ENCODE results near the gene RNU6-9.

The RNU6-9 gene

DNA sequence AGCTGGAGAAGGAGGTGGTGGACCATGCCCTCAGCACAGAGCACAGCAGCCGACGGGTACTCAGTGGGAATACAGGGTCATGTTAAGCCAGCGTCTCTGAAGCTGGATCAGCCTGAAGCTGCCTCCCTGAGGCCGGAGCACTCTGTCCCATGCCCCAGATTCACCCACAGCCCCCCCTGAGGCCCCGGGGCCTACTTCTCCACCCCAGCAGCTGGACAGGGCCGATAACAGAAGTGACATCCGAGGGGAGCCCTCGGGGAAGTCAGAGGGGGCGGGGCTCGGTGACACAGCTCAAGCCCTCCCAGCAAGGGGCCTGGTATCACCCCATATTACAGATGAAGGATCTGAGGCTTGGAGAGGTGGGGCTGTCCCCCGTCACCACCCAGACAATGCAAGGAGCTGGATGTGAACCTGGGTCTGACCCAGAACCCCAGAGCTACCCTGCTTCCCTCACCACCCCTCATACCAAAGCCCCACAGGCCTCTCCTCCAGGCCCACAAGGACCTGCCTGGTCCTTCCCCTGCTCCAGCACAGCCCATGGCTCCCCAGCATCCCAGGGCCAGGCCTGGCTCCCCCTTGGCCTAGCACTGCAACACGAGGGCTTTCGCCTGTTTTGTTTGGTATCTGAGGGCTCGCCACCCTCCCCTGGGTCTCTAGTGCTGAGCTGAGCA lies 14.0 kb downstream of the RNU6-9 start:
- Histone ChIP-seq H3K4me3 (ENCODE audit: low read depth in 1 of 2, low read length in 2 of 2) (no peak overlapping the region), H3K36me3 (ENCODE audit: insufficient read depth, low read length) (no peaks in the 10 kb centered on the region; the same call in 1 of the 2 replicates), H3K9ac (ENCODE audit: low read depth, low read length) (no peak overlapping the region), H3K9me3 (ENCODE audit: insufficient read depth, low read length, severe bottlenecking) (no peaks in the 10 kb centered on the region), H3K4me1 (ENCODE audit: insufficient read depth, low read length) (peaks cover 4% of the 10 kb centered on the region; the same call in 1 of the 2 replicates), H3K79me2 (ENCODE audit: insufficient read depth, low read length) (peaks cover 46% of the 10 kb centered on the region), H3K27ac (ENCODE audit: low read length) (no peak overlapping the region), H2AFZ (ENCODE audit: low read depth, low read length) (no peak overlapping the region), H4K20me1 (ENCODE audit: insufficient read depth, low read length) (peaks cover 21% of the 10 kb centered on the region), H3K4me2 (ENCODE audit: insufficient read depth, low read length) (no peak overlapping the region; the same call in 1 of the 2 replicates), H3K27me3 (ENCODE audit: insufficient read depth, low read length, poor library complexity) (no peaks in the 10 kb centered on the region)
- DNase-seq (no peak), ATAC-seq (ENCODE audit: insufficient read depth, low read depth) (no peak)
- TF ChIP-seq EZH2 (IDR thresholded peaks at IDR 0.05; ENCODE audit: borderline replicate concordance, low read depth, low read length, severe bottlenecking): no peak
- TF ChIP-seq, protein P1, sequence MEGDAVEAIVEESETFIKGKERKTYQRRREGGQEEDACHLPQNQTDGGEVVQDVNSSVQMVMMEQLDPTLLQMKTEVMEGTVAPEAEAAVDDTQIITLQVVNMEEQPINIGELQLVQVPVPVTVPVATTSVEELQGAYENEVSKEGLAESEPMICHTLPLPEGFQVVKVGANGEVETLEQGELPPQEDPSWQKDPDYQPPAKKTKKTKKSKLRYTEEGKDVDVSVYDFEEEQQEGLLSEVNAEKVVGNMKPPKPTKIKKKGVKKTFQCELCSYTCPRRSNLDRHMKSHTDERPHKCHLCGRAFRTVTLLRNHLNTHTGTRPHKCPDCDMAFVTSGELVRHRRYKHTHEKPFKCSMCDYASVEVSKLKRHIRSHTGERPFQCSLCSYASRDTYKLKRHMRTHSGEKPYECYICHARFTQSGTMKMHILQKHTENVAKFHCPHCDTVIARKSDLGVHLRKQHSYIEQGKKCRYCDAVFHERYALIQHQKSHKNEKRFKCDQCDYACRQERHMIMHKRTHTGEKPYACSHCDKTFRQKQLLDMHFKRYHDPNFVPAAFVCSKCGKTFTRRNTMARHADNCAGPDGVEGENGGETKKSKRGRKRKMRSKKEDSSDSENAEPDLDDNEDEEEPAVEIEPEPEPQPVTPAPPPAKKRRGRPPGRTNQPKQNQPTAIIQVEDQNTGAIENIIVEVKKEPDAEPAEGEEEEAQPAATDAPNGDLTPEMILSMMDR (IDR thresholded peaks at IDR 0.05; ENCODE audit: borderline replicate concordance, extremely low read depth, low read length, poor library complexity, severe bottlenecking): no peak

DNA sequence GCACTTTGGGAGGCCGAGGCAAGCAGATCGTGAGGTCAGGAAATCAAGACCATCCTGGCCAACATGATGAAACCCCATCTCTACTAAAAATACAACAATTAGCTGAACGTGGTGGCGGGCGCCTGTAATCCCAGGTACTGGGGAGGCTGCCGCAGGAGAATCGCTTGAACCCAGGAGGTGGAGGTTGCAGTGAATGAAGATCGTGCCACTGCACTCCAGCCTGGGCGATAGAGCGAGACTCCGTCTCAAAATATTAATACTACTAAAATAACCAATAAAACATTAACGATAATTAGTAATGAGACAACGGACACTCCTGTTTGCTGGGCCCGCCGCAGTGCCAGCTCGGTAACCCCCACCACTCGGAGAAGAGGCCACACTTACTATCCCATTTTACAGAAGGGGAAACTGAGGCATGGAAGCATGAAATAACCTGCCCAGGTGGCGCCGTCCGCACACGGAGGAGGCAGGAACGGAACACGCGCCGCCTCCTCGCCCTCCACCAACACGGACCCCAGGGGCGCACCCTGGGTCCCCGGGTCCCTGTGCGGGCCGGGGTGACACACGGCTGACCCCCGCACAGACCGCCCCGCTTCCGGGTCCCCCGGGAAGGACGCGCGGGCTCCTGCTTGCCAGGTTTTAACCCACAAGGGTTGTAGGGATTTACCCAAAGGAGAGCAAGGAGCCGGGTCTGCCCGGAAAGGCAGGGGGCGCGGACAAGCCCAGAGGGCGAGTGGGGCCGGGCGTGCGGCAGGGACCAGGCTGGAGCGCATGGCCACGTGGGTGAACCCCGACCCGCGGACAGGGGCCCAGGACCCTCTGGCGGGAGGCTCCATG lies 18.1 kb downstream of the RNU6-9 start:
- Histone ChIP-seq H3K9ac (ENCODE audit: low read depth, low read length) (no peak overlapping the region), H3K27ac (ENCODE audit: low read length) (no peak overlapping the region), H3K27me3 (ENCODE audit: insufficient read depth, low read length, poor library complexity) (no peaks in the 10 kb centered on the region), H3K9me3 (ENCODE audit: insufficient read depth, low read length, severe bottlenecking) (no peaks in the 10 kb centered on the region), H3K4me1 (ENCODE audit: insufficient read depth, low read length) (peaks cover 11% of the 10 kb centered on the region), H3K36me3 (ENCODE audit: insufficient read depth, low read length) (no peaks in the 10 kb centered on the region; the same call in 1 of the 2 replicates), H3K4me3 (ENCODE audit: low read depth in 1 of 2, low read length in 2 of 2) (no peak overlapping the region; a peak in 1 of 4 replicates), H2AFZ (ENCODE audit: low read depth, low read length) (no peak overlapping the region), H4K20me1 (ENCODE audit: insufficient read depth, low read length) (peaks cover 12% of the 10 kb centered on the region), H3K79me2 (ENCODE audit: insufficient read depth, low read length) (peaks cover 50% of the 10 kb centered on the region), H3K4me2 (ENCODE audit: insufficient read depth, low read length) (peak overlapping the region; percentile 46)
- no peak for ATAC-seq (ENCODE audit: insufficient read depth, low read depth)
- DNase-seq: no peak
- TF ChIP-seq EZH2 (IDR thresholded peaks at IDR 0.05; ENCODE audit: borderline replicate concordance, low read depth, low read length, severe bottlenecking): no peak
- TF ChIP-seq, protein P1 (IDR thresholded peaks at IDR 0.05; ENCODE audit: borderline replicate concordance, extremely low read depth, low read length, poor library complexity, severe bottlenecking): no peak

- Histone ChIP-seq H3K4me2 (ENCODE audit: insufficient read depth, low read length) (peak overlapping the region; percentile 82), H3K27me3 (ENCODE audit: insufficient read depth, low read length, poor library complexity) (no peaks in the 10 kb centered on the region), H3K36me3 (ENCODE audit: insufficient read depth, low read length) (no peaks in the 10 kb centered on the region; the same call in 1 of the 2 replicates), H4K20me1 (ENCODE audit: insufficient read depth, low read length) (peaks cover 7% of the 10 kb centered on the region), H3K27ac (ENCODE audit: low read length) (peak overlapping the region; percentile 83), H3K79me2 (ENCODE audit: insufficient read depth, low read length) (peaks cover 44% of the 10 kb centered on the region), H3K4me1 (ENCODE audit: insufficient read depth, low read length) (peaks cover 11% of the 10 kb centered on the region), H3K4me3 (ENCODE audit: low read depth in 1 of 2, low read length in 2 of 2) (peak overlapping the region; percentile 66 to 83; a peak in 3 of 4 replicates), H3K9me3 (ENCODE audit: insufficient read depth, low read length, severe bottlenecking) (no peaks in the 10 kb centered on the region), H3K9ac (ENCODE audit: low read depth, low read length) (peak overlapping the region; percentile 91), H2AFZ (ENCODE audit: low read depth, low read length) (peak overlapping the region; percentile 90)
- ATAC-seq (ENCODE audit: insufficient read depth, low read depth) (peak; percentile 17; the same call in 1 of the 3 replicates), DNase-seq (no peak)
- TF ChIP-seq, protein P1 (IDR thresholded peaks at IDR 0.05; ENCODE audit: borderline replicate concordance, extremely low read depth, low read length, poor library complexity, severe bottlenecking): no peak
- TF ChIP-seq EZH2 (IDR thresholded peaks at IDR 0.05; ENCODE audit: borderline replicate concordance, low read depth, low read length, severe bottlenecking): no peak
Observed at GRCh38 chr19:912181-913079, 19.1 kb downstream of the RNU6-9 start.

All from DND-41 (cell line).